HG03045 (cell line): ENCODE results near the gene P2RX3.
"Not testable (repeated sequence)": the region's sequence is repeated elsewhere in the genome, so short reads cannot be mapped to it uniquely, and the experiment has no call there.

Experiments
- ATAC-seq: cut with Tn5 transposase; IDR thresholded peaks from one replicate; pipeline ENCODE4 v1.9.1; 2021; ENCODE audit warnings: mild to moderate bottlenecking, moderate library complexity; ENCODE audit not compliant: unreplicated experiment

Gene P2RX3

GRCh38 chr11:57348052-57348451 is 9.9 kb downstream of the P2RX3 start:
- ATAC-seq, result no peak

- no peak for ATAC-seq
These were observed 10.6 kb downstream of the P2RX3 start for GRCh38 chr11:57348636-57349313.

- no peak for ATAC-seq
These were observed 11.5 kb downstream of the P2RX3 start for GRCh38 chr11:57349491-57350274.

GRCh38 chr11:57353036-57353435 is 14.9 kb downstream of the P2RX3 start:
- no peak for ATAC-seq

GRCh38 chr11:57353446-57353845 is 15.3 kb downstream of the P2RX3 start:
- no peak for ATAC-seq

GRCh38 chr11:57353852-57354251 is 15.7 kb downstream of the P2RX3 start:
- no peak for ATAC-seq

- no peak for ATAC-seq
These were observed 16.5 kb downstream of the P2RX3 start for GRCh38 chr11:57354699-57355098.

- ATAC-seq, result no peak
These were observed 18.1 kb downstream of the P2RX3 start for GRCh38 chr11:57356268-57356667.

- ATAC-seq, result no peak
These were observed 19.2 kb downstream of the P2RX3 start for GRCh38 chr11:57357310-57357709.

- no peak for ATAC-seq
These were observed 19.7 kb downstream of the P2RX3 start for GRCh38 chr11:57357856-57358255.

- ATAC-seq, result no peak
These were observed 20.4 kb downstream of the P2RX3 start for GRCh38 chr11:57358543-57358961.

GRCh38 chr11:57358991-57359390 is 20.8 kb downstream of the P2RX3 start:
- no peak for ATAC-seq

- no peak for ATAC-seq
These were observed 21.2 kb downstream of the P2RX3 start for GRCh38 chr11:57359396-57359795.

- no peak for ATAC-seq
These were observed 21.9 kb downstream of the P2RX3 start for GRCh38 chr11:57359896-57360690.

GRCh38 chr11:57360991-57361390 is 22.8 kb downstream of the P2RX3 start:
- ATAC-seq, result no peak

GRCh38 chr11:57361420-57361819 is 23.3 kb downstream of the P2RX3 start:
- not testable (repeated sequence) for ATAC-seq

- no peak for ATAC-seq
These were observed 23.8 kb downstream of the P2RX3 start for GRCh38 chr11:57361926-57362325.

- no peak for ATAC-seq
These were observed 25.3 kb downstream of the P2RX3 start for GRCh38 chr11:57363131-57364080.

GRCh38 chr11:57364851-57365660 is 26.9 kb downstream of the P2RX3 start:
- no peak for ATAC-seq
